GM12873 (cell line): ENCODE results near the gene CCL22.

ENCODE experiments used
- TF ChIP-seq, protein P1 (sequence below): IDR thresholded peaks from 2 replicates; pipeline ENCODE4 v1.5.1; 2012; ENCODE audit warnings: low read depth, mild to moderate bottlenecking, moderate library complexity, low read length, control low read depth; ENCODE audit not compliant: insufficient read depth; ENCODE audit errors: missing control alignments

CCL22 gene

GRCh38 chr16:57407521-57408353 is 49.2 kb downstream of the CCL22 start:
- TF ChIP-seq, protein P1, sequence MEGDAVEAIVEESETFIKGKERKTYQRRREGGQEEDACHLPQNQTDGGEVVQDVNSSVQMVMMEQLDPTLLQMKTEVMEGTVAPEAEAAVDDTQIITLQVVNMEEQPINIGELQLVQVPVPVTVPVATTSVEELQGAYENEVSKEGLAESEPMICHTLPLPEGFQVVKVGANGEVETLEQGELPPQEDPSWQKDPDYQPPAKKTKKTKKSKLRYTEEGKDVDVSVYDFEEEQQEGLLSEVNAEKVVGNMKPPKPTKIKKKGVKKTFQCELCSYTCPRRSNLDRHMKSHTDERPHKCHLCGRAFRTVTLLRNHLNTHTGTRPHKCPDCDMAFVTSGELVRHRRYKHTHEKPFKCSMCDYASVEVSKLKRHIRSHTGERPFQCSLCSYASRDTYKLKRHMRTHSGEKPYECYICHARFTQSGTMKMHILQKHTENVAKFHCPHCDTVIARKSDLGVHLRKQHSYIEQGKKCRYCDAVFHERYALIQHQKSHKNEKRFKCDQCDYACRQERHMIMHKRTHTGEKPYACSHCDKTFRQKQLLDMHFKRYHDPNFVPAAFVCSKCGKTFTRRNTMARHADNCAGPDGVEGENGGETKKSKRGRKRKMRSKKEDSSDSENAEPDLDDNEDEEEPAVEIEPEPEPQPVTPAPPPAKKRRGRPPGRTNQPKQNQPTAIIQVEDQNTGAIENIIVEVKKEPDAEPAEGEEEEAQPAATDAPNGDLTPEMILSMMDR = no peak

GRCh38 chr16:57409065-57409464 is 50.5 kb downstream of the CCL22 start:
- TF ChIP-seq, protein P1 = no peak

DNA sequence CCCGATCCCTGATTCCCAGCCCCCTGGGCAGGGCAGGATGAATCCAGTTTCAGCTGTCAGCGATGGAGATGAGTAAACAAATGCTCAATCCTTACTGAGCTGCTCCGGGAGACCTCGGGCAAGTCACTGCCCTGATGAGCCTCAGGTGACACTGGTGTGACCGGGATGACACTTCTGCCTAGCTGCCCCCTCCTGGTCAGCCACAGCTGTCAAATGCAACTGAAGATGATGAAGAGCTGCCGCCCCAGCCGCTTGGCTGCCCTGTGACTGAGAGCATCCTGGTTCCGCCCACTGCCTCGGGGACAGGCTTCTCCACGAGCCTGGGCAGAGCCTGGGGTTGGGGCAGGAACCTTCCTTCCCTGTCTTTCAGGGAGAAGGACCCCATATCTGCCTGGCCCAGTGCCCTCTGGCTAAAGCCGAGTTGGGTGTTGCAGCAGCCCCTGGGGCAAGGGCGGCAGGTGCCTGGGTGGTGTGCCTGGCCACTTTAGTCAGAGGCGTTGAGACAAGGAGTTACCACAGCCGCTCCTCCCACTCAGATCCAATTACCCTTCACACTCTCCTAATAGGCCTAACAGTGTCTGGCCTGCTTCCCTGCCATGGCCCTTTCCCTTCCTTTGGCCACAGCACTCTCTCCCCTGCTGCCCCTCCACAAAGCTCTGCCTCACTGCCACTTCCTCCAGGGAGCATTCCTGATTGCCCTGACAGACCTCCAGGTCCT is 51.4 kb downstream of the CCL22 start:
- TF ChIP-seq, protein P1 = peak; percentile 7

- TF ChIP-seq, protein P1 = no peak
These were observed 52.9 kb downstream of the CCL22 start for GRCh38 chr16:57411362-57411976.

- TF ChIP-seq, protein P1 = no peak
These were observed 54.0 kb downstream of the CCL22 start for GRCh38 chr16:57412584-57412983.

GRCh38 chr16:57413301-57413730 is 54.7 kb downstream of the CCL22 start:
- TF ChIP-seq, protein P1 = no peak

DNA sequence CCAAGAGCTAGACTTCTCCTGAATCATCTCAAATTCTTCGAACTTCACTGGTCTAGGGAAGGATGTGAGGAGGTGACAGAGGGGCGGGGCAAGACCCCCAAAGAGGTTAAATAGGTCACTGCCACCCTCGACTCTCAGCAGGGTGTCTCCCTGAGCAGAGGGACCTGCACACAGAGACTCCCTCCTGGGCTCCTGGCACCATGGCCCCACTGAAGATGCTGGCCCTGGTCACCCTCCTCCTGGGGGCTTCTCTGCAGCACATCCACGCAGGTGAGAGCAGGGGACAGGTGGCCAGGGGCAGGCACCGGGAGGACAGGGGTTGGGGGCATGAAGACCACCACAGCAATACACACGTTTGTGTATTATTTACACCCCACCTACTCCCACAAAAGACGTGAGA is 55.1 kb downstream of the CCL22 start:
- TF ChIP-seq, protein P1 = no peak
